T-helper 1 cell treated with Interleukin-12 subunit alpha and Interleukin-12 subunit beta and Interleukin-4 antibody, amounts not matched to agents 30 ng/mL and 1 ng/mL, for 36 hours (primary cell): Measurements from ENCODE around the gene LY6G5C. TPM values are rescaled to one million over a fixed set of nuclear protein-coding genes. Genes with fewer than 3 reads are reported as not detected.

Experiments used
- total RNA-seq: library from RNA; stranded (reverse); gene quantifications from 2 replicates; pipeline ENCODE4 v1.2.3, GENCODE V29; 2022

LY6G5C gene
- total RNA-seq, 1 donor from 2014 or later: 6.3 TPM

Other genes starting within 250 kb of the LY6G5C start
- gene MICB, start 182.9 kb downstream of the LY6G5C start, total RNA-seq: 55.3 and 58.5 TPM in 2 replicates
- not detected in 2 replicates for gene MCCD1, start 152.1 kb downstream of the LY6G5C start, total RNA-seq
- 422 and 431 TPM in 2 replicates for gene DDX39B, start 139.1 kb downstream of the LY6G5C start, total RNA-seq
- gene ATP6V1G2, start 134.5 kb downstream of the LY6G5C start, total RNA-seq: 1.2 and 1.4 TPM in 2 replicates
- 14.5 and 16.4 TPM in 2 replicates for gene NFKBIL1, start 133.5 kb downstream of the LY6G5C start, total RNA-seq
- gene LTA, start 108.8 kb downstream of the LY6G5C start, total RNA-seq: 204 and 212 TPM in 2 replicates
- gene TNF, start 105.5 kb downstream of the LY6G5C start, total RNA-seq: 171 and 172 TPM in 2 replicates
- gene LTB, start 98.6 kb downstream of the LY6G5C start, total RNA-seq: 2,430 and 2,468 TPM in 2 replicates
- gene LST1, start 94.8 kb downstream of the LY6G5C start, total RNA-seq: 149 and 171 TPM in 2 replicates
- gene NCR3, start 88.1 kb downstream of the LY6G5C start, total RNA-seq: 48.5 and 52.7 TPM in 2 replicates
- 47.7 and 54.0 TPM in 2 replicates for gene AIF1, start 65.8 kb downstream of the LY6G5C start, total RNA-seq
- 230 and 237 TPM in 2 replicates for gene PRRC2A, start 60.4 kb downstream of the LY6G5C start, total RNA-seq
- 262 and 284 TPM in 2 replicates for gene BAG6, start 28.4 kb downstream of the LY6G5C start, total RNA-seq
- 1.9 and 2.0 TPM in 2 replicates for gene APOM, start 25.2 kb downstream of the LY6G5C start, total RNA-seq
- 24.7 and 25.7 TPM in 2 replicates for gene C6orf47, start 20.3 kb downstream of the LY6G5C start, total RNA-seq
- 29.3 and 30.0 TPM in 2 replicates for gene GPANK1, start 16.1 kb downstream of the LY6G5C start, total RNA-seq
- 219 and 224 TPM in 2 replicates for gene CSNK2B, start 15.0 kb downstream of the LY6G5C start, total RNA-seq
- 27.5 and 29.1 TPM in 2 replicates for gene LY6G5B, start 11.1 kb downstream of the LY6G5C start, total RNA-seq
- 53.6 and 59.7 TPM in 2 replicates for gene ABHD16A, start 22.3 kb upstream of the LY6G5C start, total RNA-seq
- not detected in 2 replicates for gene LY6G6F, start 25.8 kb upstream of the LY6G5C start, total RNA-seq
- not detected in 2 replicates for gene LY6G6D, start 34.3 kb upstream of the LY6G5C start, total RNA-seq
- gene LY6G6C, start 40.7 kb upstream of the LY6G5C start, total RNA-seq: 0.41 TPM in 1 of 2 replicates, not detected in the other
- not detected in 2 replicates for gene MPIG6B, start 42.3 kb upstream of the LY6G5C start, total RNA-seq
- gene DDAH2, start 48.2 kb upstream of the LY6G5C start, total RNA-seq: 12.2 and 14.4 TPM in 2 replicates
- 517 and 529 TPM in 2 replicates for gene CLIC1, start 55.5 kb upstream of the LY6G5C start, total RNA-seq
- 47.8 and 51.5 TPM in 2 replicates for gene MSH5, start 58.9 kb upstream of the LY6G5C start, total RNA-seq
- gene SAPCD1, start 81.6 kb upstream of the LY6G5C start, total RNA-seq: 12.2 and 12.8 TPM in 2 replicates
- 6.0 and 6.2 TPM in 2 replicates for gene VWA7, start 96.3 kb upstream of the LY6G5C start, total RNA-seq
- 77.4 and 78.9 TPM in 2 replicates for gene VARS1, start 114.7 kb upstream of the LY6G5C start, total RNA-seq
- gene LSM2, start 125.9 kb upstream of the LY6G5C start, total RNA-seq: 85.4 and 89.3 TPM in 2 replicates
- gene HSPA1L, start 134.2 kb upstream of the LY6G5C start, total RNA-seq: 3.7 TPM in 2 replicates
- gene HSPA1A, start 134.5 kb upstream of the LY6G5C start, total RNA-seq: 155 and 159 TPM in 2 replicates
- 82.7 and 85.0 TPM in 2 replicates for gene HSPA1B, start 146.7 kb upstream of the LY6G5C start, total RNA-seq
- gene NEU1, start 181.8 kb upstream of the LY6G5C start, total RNA-seq: 33.2 and 33.8 TPM in 2 replicates
- gene SLC44A4, start 197.9 kb upstream of the LY6G5C start, total RNA-seq: 0.34 TPM in 1 of 2 replicates, not detected in the other
- gene EHMT2, start 216.6 kb upstream of the LY6G5C start, total RNA-seq: 61.0 and 61.6 TPM in 2 replicates
- 2.0 and 2.2 TPM in 2 replicates for gene ZBTB12, start 221.0 kb upstream of the LY6G5C start, total RNA-seq
- 0.12 and 1.7 TPM in 2 replicates for gene C2, start 246.7 kb upstream of the LY6G5C start, total RNA-seq